Right atrium auricular region (tissue), 2 donors: ENCODE measurements around the gene ZNF385C. TPM values are rescaled to one million over a fixed set of nuclear protein-coding genes. Genes with fewer than 3 reads are reported as not detected.

Experiments used
- DNase-seq: peaks from one replicate; pipeline ENCODE4 v3.0.0-alpha.2; 2019; ENCODE audit warnings: low spot score
- H3K27ac ChIP-seq, 2 donors: fragments of 200-600 bp; sonication (generic); 1 replicate in 1 of 2; 2 replicates in 1 of 2; pipeline ENCODE4 v1.5.1; 2016 to 2019
- H3K27me3 ChIP-seq, 2 donors: fragments of 200-600 bp; sonication (generic); one replicate each; pipeline versions ENCODE4 v1.5.1 to v1.6.0; 2017 to 2019
- H3K36me3 ChIP-seq: fragments of 200-600 bp; sonication (generic); one replicate; pipeline ENCODE4 v1.5.1; 2016
- H3K4me1 ChIP-seq, 2 donors: fragments of 200-600 bp; sonication (generic); one replicate each; pipeline versions ENCODE4 v1.5.1 to v1.6.0; 2017 to 2019
- H3K4me3 ChIP-seq, 2 donors: fragments of 200-600 bp; sonication (generic); 1 replicate in 1 of 2; 2 replicates in 1 of 2; pipeline ENCODE4 v1.5.1; 2017 to 2019; ENCODE audit warnings: mild to moderate bottlenecking in 1 of 2, moderate library complexity in 1 of 2
- H3K9me3 ChIP-seq, 2 donors: fragments of 200-600 bp; sonication (generic); one replicate each; pipeline ENCODE4 v1.5.1; 2019
- CTCF ChIP-seq, 2 donors: fragments of 200-600 bp; sonication (generic); IDR thresholded peaks; one replicate each; pipeline ENCODE4 v1.5.1; 2019; ENCODE audit warnings: antibody characterized with exemption in 2 of 2
- total RNA-seq, 2 donors: library from RNA; depleted of rRNA; stranded (reverse); fragments of >200 nt; gene quantifications; one replicate each; pipeline ENCODE4 v1.1.0, GENCODE V29; 2016

The ZNF385C gene
- total RNA-seq, 2 donors from 2014 or later = not detected

GRCh38 chr17:42071810-42072209 is 26.5 kb downstream of the ZNF385C start:
- Histone ChIP-seq H3K9me3 (no peaks in the 10 kb centered on the region), H3K4me3 (peak overlapping the region in 1 of 2 donors; percentile 43), H3K27ac (no peak overlapping the region), H3K4me1 (peaks cover 0 to 9% of the 10 kb centered on the region in 2 donors), H3K27me3 (peaks cover 0 to 12% of the 10 kb centered on the region in 2 donors), H3K36me3 (no peaks in the 10 kb centered on the region)
- no peak for TF ChIP-seq CTCF (IDR thresholded peaks at IDR 0.05)
- no peak for DNase-seq

GRCh38 chr17:42068979-42069378 is 29.3 kb downstream of the ZNF385C start:
- Histone ChIP-seq H3K27me3 (peaks cover 0 to 12% of the 10 kb centered on the region in 2 donors), H3K27ac (no peak overlapping the region)
- TF ChIP-seq CTCF (IDR thresholded peaks at IDR 0.05) = no peak

GRCh38 chr17:42067371-42068091 is 30.7 kb downstream of the ZNF385C start:
- DNase-seq = peak; percentile 66
- Histone ChIP-seq H3K4me3 (no peak overlapping the region), H3K27ac (no peak overlapping the region), H3K4me1 (peaks cover 0 to 18% of the 10 kb centered on the region in 2 donors), H3K36me3 (no peaks in the 10 kb centered on the region), H3K27me3 (peaks cover 0 to 9% of the 10 kb centered on the region in 2 donors), H3K9me3 (no peaks in the 10 kb centered on the region)
- peak; percentile 65 to 91 for TF ChIP-seq CTCF (IDR thresholded peaks at IDR 0.05)

More at GRCh38 chr17:42068979-42069378, 29.3 kb downstream of the ZNF385C start:
- H3K36me3 ChIP-seq = no peaks in the 10 kb centered on the region
- peaks cover 0 to 12% of the 10 kb centered on the region in 2 donors for H3K4me1 ChIP-seq
- no peak overlapping the region for H3K4me3 ChIP-seq
- no peaks in the 10 kb centered on the region for H3K9me3 ChIP-seq
- no peak for DNase-seq

GRCh38 chr17:42065201-42065600 is 33.1 kb downstream of the ZNF385C start:
- peaks cover 0 to 12% of the 10 kb centered on the region in 2 donors for H3K4me1 ChIP-seq
- H3K27ac ChIP-seq = no peak overlapping the region
- no peaks in the 10 kb centered on the region for H3K36me3 ChIP-seq
- no peaks in the 10 kb centered on the region for H3K27me3 ChIP-seq
- no peak for TF ChIP-seq CTCF (IDR thresholded peaks at IDR 0.05)
- H3K9me3 ChIP-seq = no peaks in the 10 kb centered on the region
- no peak for DNase-seq
- H3K4me3 ChIP-seq = no peak overlapping the region

- Histone ChIP-seq H3K36me3 (no peaks in the 10 kb centered on the region), H3K27ac (no peak overlapping the region), H3K4me3 (no peak overlapping the region), H3K27me3 (no peaks in the 10 kb centered on the region), H3K4me1 (peaks cover 0 to 12% of the 10 kb centered on the region in 2 donors), H3K9me3 (no peaks in the 10 kb centered on the region)
- DNase-seq = no peak
- no peak for TF ChIP-seq CTCF (IDR thresholded peaks at IDR 0.05)
Observed at GRCh38 chr17:42062681-42063080, 35.6 kb downstream of the ZNF385C start.
